SKM-1 treated with dmso at 0.1 percent for 144 hours (cell line): ENCODE measurements around the gene PCMT1.
"Not testable (repeated sequence)": the region's sequence is repeated elsewhere in the genome, so short reads cannot be mapped to it uniquely, and the experiment has no call there.

ENCODE experiments used
- DNase-seq: peaks from one replicate; lab custom pipeline; 2025; ENCODE audit not compliant: unreplicated experiment; lab: John Stamatoyannopoulos, UW

PCMT1 gene

GRCh38 chr6:149852881-149853280, 103.3 kb downstream of the PCMT1 start:
- DNase-seq, result no peak

DNA sequence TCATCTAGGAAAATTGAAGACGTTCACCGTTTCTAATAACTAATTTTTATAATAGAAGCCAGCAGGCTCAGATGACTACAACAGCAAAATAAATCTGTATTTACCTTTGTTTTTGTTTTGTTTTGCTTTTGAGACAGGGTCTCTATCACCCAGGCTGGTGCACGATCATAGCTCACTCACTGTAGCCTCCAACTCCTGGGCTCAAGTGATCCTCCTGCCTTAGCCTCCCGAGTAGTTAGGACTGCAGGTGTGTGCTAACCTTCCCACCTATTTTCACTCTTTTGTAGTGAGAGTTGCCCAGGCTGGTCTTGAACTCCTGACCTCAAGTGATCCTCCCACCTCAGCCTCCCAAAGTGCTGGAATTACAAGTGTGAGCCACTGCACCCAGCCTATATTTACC, 104.5 kb downstream of the PCMT1 start:
- not testable (repeated sequence) for DNase-seq

DNA sequence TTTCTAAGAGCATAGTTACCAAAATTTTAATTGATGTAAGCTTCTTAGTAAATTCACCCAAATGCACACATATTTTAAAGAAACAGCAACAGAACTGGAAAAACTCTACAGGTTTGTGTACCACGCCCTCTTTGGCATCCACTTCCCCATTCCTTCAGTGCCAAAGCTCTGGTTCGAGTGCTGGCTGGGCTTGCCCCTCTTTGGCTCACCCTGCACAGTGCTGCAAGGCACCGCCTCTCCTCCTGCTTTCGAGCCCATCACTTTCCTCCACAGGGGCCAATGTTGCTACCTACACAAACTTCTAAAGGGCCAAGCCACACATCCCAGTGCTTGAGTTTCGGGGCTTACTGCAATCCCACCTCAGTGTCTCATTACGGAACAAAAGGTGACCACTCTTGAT, 105.0 kb downstream of the PCMT1 start:
- no peak for DNase-seq

- no peak for DNase-seq
These were observed 105.6 kb downstream of the PCMT1 start for GRCh38 chr6:149855040-149855654.

DNA sequence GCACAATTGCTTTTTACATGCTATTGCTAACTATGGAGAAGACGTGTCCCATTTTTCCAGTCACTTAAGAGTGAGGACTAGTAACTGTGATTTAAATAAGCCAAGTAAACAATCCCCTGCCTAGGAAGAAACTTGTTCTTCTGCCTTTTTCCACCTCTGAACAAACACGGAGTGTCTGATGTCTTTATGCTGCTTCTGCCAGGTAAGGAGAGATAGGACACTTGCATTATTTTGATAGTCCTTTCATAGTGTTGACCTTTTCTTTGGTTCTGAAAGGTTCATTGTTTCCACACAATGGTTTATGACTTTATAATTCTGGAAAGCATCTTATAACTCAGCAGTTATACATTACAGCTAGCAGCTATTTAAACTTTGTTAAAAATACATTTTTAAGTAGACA, 106.2 kb downstream of the PCMT1 start:
- no peak for DNase-seq

DNA sequence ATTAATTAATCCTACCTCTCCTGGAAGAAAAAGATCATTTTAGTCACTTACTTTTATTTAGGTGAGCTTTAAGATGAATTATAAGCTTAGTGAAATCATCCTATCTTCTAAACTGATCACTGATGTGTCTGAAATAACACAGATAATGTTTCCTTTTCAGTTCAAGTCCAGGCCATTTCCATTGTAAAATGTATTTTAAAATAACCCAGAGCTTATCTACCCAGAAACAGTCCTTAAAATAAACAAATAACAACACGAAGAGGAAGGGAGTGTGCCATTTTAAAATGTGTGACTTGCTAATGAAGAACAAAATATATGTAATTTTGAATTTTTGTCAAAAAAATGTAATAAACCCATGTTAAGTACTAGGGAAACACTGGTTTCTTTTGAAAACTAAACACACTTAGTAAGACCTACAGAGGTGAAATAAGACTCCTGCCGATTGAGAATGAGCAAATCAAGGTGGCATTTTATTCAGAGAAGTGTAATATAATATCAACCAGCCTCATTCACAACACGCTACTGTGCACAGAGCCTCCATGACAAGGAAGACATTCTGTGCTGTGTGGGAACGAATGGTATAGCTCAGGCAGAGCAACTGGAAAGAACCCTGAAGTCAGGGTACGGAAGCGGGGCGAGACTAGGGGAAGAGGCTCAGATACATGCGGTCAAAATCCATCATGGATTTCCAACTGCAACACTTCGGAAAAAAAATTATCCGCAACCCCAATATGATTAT, 106.9 kb downstream of the PCMT1 start:
- DNase-seq, result no peak

DNA sequence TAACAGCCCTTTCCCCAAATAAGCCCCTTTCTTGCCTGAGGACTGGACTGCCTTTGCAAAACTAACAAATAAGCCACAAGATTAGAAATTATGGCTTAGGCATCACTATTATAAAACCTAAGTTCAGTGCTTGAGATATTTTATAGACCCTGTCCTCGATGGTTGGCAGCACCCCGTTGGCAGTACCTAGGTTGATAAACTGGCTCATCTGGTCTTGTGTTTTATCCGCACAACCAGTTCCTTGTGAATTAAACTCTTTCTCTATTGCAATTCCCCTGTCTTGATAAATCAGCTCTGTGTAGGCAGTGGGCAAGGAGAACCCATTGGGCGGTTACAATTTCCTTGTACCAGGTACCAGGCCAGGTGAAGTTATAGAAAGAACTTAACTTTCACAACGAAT, 108.0 kb downstream of the PCMT1 start:
- no peak for DNase-seq

GRCh38 chr6:149859368-149859767, 109.8 kb downstream of the PCMT1 start:
- no peak for DNase-seq

DNA sequence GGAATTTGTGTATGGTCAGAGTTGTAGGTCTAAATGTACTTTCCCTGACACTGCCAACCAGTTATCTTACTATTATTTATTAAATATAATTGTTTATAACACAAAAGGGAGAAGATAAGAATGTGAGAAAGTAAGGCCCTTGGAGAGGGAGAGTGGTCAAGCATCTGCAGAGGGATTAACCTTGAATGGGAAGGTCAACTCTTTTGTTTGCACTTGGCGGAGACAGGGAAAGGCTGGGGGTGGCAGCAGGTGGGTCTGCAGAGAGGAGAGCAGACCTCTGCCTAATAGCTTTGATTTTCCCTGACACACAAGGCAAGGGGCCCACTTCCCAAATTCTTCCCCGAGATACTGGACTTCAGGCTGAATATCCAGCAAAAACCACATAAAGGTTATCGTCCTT, 110.4 kb downstream of the PCMT1 start:
- DNase-seq, result no peak

DNA sequence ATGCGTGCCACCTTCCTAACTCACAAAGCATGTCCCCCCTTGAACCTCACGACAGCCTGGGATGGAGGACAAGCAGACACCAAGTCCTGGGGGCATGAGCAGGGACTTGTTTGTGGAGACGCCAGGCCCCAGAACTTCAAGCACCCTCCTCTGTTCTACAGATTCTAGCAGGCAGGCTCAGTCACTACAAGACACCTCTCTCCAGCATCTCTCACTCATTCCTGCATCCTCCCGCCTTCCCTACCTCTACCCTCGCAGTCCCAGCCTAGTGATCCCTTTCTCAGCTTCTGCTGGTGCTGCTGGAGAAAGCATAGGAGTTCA, 110.9 kb downstream of the PCMT1 start:
- no peak for DNase-seq
